HG03432 (cell line): Measurements from ENCODE around the gene CENPN.

ENCODE experiments used
- ATAC-seq: cut with Tn5 transposase; IDR thresholded peaks from one replicate; pipeline ENCODE4 v1.9.1; 2021; ENCODE audit warnings: mild to moderate bottlenecking, moderate library complexity; ENCODE audit not compliant: unreplicated experiment

Gene CENPN

GRCh38 chr16:81026429-81026828, 19.4 kb downstream of the CENPN start:
- no peak for ATAC-seq

- no peak for ATAC-seq
Measured at GRCh38 chr16:81029930-81030604, 23.1 kb downstream of the CENPN start.

DNA sequence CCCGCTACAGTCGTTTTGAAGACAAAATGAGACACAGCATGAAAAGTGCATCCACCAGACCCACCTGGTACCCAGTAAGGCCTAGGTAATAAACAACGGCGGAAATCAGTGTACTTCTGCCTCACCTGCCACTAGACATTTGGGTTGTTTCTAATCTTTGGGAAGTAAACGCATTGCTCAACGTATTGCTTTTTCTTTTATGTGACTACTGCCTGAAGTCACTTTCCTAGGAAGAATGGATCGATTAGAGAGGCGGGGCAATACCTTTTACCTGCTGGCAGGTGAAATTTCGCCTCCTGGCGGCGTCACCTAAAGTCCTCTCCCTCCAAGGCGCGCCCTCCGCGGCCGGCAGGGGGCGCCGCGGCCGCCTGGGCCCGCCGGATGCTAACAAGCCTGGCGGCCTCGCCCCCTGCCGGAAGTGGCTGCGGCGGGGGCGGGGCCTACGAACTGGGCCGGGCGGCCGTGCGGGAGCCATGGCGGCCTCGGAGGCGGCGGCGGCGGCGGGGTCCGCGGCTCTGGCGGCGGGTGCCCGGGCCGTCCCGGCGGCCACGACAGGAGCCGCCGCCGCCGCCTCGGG, 28.5 kb downstream of the CENPN start, which contains the start of gene ATMIN:
ATMIN (plus strand) TSS at position 445 of the 577 bp plus-strand sequence; CDS start at position 474, 29 bp downstream.
- ATAC-seq = peak; percentile 93

- ATAC-seq = peak; percentile 60
Measured at GRCh38 chr16:81035975-81036750, 29.1 kb downstream of the CENPN start.

DNA sequence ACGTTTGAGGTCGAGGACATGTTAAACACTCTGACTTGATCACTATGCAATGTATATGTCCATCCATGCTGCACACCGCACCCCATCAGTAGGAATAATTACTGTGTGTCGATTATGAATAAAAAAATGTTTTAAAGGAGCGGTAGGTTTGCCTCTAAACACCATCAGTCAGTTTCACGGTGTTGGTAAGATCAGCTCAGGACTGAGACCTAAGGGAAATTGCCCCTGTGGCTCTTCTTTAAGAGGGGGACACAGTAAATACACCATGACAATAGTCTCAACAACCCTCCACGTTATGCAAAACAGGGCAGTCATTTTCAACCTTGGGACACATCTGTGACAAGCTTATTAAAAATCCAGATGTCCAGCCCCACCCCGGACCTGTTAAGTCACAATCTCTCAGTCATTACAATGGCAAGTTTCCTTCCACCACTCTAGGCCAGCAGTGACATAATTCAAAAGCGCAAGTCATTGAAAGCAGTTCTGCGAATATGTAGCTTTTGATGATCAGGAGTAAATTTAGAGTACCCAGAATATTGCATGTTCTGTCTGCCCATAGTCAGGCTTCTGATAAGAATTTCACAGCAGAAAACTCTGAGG, 29.8 kb downstream of the CENPN start:
- ATAC-seq = no peak

- no peak for ATAC-seq
Measured at GRCh38 chr16:81040131-81040530, 33.1 kb downstream of the CENPN start.

- no peak for ATAC-seq
Measured at GRCh38 chr16:81040842-81041241, 33.8 kb downstream of the CENPN start.

- no peak for ATAC-seq
Measured at GRCh38 chr16:81041696-81042095, 34.7 kb downstream of the CENPN start.

- no peak for ATAC-seq
Measured at GRCh38 chr16:81042821-81043220, 35.8 kb downstream of the CENPN start.

GRCh38 chr16:81053761-81054160, 46.7 kb downstream of the CENPN start:
- ATAC-seq = no peak

GRCh38 chr16:81060576-81061306, 53.7 kb downstream of the CENPN start:
- no peak for ATAC-seq

GRCh38 chr16:81061307-81061640, 54.3 kb downstream of the CENPN start:
- no peak for ATAC-seq

DNA sequence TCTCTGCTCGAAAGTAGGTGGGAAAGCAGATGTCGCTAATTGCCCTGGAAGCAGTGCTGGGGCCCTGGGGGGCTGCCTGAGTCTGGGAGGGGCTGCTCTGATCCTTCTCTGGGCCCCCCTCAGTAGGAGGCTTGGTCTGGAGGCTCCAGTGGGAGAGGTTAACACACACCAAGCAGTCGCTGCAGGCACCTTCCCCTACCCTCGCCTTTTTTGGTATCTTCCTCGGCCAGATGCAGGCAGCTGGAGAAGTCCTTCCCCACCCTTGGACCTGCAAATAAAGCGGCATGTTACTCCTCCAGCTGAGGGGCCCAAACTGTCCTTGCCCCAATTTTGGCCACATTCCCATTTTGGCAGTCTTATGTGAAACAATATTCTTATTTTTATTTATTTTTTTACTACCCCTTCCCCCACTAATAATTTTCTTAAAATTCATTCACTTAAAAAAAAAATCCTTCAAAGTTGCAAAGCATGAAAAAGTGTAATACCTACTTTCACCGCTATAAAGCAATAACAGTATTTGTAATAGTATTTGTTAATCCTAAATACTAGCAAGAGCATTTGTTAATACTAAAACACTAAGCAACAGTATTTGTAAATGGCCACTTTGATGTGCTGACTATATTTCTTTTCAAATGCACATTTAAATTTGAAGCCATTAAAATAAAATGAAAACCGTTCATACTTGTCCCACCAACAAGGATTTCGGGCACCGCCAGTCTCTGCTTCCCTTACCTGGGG, 55.0 kb downstream of the CENPN start:
- no peak for ATAC-seq

DNA sequence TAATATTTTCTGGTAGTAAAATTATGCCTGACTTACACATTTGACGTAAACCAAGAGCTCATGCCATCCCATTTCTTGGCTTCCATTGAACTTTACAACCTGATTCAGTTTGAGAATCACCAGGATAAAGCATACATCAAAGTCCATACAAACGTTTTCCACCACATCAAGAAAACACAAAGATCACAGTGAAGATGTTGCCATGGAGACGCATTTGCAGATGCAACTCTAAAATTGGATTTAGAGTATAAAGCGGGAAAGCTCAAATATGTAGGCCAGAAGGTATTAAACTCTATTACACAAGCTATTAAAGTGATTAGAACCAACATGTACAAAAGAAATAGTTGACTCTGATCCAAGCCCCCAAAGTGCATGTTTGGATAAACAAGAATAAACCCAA, 59.7 kb downstream of the CENPN start:
- no peak for ATAC-seq

DNA sequence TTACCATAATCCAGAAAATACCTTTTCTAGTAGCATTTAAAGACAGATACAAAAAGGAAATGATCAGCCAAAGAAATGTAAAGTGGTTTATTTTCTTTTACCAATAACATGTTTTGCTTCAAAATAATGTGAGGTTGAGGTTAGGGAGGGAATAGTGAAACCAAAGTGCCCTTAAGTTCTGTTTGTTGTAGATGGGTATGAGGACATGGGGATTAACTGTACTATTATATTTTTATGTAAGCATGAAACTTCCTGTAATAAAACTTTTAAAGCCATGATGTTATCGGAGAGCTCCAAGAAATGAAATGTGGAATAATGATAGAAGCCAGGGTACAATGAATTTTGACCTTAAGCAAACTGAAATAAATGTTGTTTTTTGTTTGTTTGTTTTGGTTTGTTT, 60.2 kb downstream of the CENPN start:
- no peak for ATAC-seq

DNA sequence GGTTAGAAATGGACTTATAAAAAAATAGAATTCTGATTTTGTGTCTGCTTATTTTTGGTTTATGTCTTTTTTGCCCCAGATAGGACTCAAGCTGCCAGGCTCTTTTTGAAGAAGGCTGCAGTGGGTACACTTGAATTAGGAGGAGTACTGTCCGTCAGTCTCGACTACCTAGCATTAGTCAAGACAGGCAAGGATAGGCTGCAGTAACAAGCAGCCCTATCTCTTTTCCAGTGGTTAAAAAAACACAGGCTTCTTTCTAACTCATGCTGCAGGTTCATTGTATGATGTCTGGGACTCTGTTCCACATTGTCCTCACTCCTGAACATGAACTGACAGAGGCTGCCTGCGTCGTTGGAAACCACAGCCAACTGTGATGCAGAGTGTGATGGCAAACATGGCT, 62.0 kb downstream of the CENPN start:
- no peak for ATAC-seq

DNA sequence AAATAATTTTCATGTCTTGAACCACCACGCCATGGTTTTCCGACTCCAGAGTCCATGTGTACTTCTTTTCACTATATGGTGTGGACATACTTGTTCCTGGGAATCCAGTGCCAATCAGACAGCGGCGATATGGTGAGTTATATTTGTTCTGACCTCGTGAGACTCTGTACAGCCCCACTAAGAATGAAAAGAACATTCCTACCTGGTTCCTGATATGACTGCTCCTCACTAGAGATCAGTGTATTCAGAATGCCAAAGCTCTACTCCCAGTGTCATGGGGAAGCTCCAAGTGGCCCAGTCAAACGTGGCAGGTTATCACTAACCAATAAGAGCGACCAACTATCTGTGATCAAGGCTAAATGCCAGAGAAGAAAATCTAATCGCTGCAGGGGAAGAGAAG, 64.0 kb downstream of the CENPN start:
- ATAC-seq = no peak

DNA sequence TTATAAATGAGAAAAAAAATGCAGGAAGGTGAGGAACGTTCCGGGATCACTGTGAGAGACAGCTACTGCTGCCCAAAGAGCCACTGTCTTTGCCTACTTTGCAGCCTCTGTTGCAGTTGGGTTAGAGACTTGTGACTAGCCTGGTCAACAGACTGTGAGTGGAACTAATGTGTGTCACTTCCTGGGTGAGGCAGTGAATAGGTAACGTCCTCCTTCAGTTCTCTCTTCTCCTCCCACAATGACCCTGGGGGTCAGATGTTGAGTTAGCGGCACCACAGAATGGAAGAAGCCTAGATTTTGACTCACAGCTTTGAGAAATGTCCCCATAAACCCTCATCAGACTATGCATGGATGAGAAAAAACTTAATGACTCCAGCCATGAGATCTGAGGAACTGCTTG, 64.8 kb downstream of the CENPN start:
- ATAC-seq = no peak

DNA sequence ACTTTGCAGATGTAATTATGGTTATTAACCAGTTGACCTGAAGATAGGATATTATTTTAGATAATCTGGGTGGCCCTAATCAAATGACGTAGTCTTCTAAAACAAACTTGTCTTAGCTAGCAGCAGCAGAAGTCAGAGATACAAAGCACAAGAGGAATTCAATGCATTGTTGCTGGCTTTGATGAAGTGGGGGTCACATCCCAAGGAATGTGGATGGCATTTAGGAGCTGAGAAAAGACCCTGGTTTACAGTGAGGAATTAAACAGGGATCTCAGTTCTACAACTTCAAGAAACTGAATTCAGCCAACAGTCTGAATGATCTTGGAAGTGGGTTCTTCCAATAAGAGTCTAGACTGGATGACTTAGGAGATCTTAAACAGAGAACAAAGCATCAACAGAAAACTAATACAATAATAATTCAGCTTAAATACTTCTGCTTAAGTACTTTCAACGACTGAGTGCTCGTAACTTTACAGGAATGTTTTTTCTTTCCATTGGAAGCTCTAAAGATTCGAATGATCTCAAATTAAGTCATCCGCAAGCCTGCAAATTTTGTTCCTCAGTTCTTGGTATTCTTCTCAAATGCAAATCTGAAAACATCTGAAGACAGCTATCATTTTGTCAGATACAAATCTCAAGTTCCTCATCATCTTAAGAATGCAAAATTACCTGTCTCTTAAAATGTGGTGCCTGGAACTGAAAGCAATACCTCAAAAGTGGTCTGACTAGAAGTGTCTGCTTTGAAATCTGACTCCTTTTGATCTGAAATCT, 66.7 kb downstream of the CENPN start:
- ATAC-seq = no peak
